Stromal cell of bone marrow (primary cell): Measurements from ENCODE around the gene CREB3L1.

ENCODE experiments used
- DNase-seq: peaks from one replicate; pipeline ENCODE4 v3.0.0-alpha.2; 2012; ENCODE audit warnings: low read depth

Gene CREB3L1

GRCh38 chr11:46275964-46276641 is 1.4 kb upstream of the CREB3L1 start:
- DNase-seq = no peak

- DNase-seq = peak; percentile 50
These were observed 195 bp upstream of the CREB3L1 start for GRCh38 chr11:46277313-46277621.

GRCh38 chr11:46278387-46279125 is 1.1 kb downstream of the CREB3L1 start:
- no peak for DNase-seq

GRCh38 chr11:46279126-46280099 is 2.0 kb downstream of the CREB3L1 start:
- peak; percentile 55 for DNase-seq

- no peak for DNase-seq
These were observed 3.2 kb downstream of the CREB3L1 start for GRCh38 chr11:46280706-46281105.

GRCh38 chr11:46281371-46281831 is 3.9 kb downstream of the CREB3L1 start:
- no peak for DNase-seq

GRCh38 chr11:46285173-46285572 is 7.7 kb downstream of the CREB3L1 start:
- no peak for DNase-seq

- DNase-seq = peak; percentile 55
These were observed 8.2 kb downstream of the CREB3L1 start for GRCh38 chr11:46285594-46286033.

GRCh38 chr11:46286789-46287188 is 9.3 kb downstream of the CREB3L1 start:
- DNase-seq = no peak

- DNase-seq = no peak
These were observed 11.0 kb downstream of the CREB3L1 start for GRCh38 chr11:46288451-46288850.

GRCh38 chr11:46290011-46290410 is 12.5 kb downstream of the CREB3L1 start:
- DNase-seq = no peak

GRCh38 chr11:46290598-46291309 is 13.3 kb downstream of the CREB3L1 start:
- peak; percentile 79 for DNase-seq

- peak; percentile 75 for DNase-seq
These were observed 14.1 kb downstream of the CREB3L1 start for GRCh38 chr11:46291441-46292150.

GRCh38 chr11:46293066-46293465 is 15.6 kb downstream of the CREB3L1 start:
- DNase-seq = no peak

- DNase-seq = peak; percentile 93
These were observed 16.2 kb downstream of the CREB3L1 start for GRCh38 chr11:46293641-46294103.

GRCh38 chr11:46294365-46295309 is 17.2 kb downstream of the CREB3L1 start:
- DNase-seq = peak; percentile 91

- peak; percentile 55 for DNase-seq
These were observed 18.0 kb downstream of the CREB3L1 start for GRCh38 chr11:46295312-46296058.

- DNase-seq = no peak
These were observed 18.6 kb downstream of the CREB3L1 start for GRCh38 chr11:46296059-46296527.
